Activated CD4-positive, alpha-beta T cell treated with anti-CD3 and anti-CD28 coated beads, Interleukin-2, amount 50 U/mL, for 48 hours (primary cell): ENCODE data around the gene TMEM126A.
"Not testable (repeated sequence)": the region's sequence is repeated elsewhere in the genome, so short reads cannot be mapped to it uniquely, and the experiment has no call there.

Experiments
- DNase-seq, 2 experiments: peaks; one replicate each; pipeline ENCODE4 v3.0.0-alpha.2; 2020

The TMEM126A gene

DNA sequence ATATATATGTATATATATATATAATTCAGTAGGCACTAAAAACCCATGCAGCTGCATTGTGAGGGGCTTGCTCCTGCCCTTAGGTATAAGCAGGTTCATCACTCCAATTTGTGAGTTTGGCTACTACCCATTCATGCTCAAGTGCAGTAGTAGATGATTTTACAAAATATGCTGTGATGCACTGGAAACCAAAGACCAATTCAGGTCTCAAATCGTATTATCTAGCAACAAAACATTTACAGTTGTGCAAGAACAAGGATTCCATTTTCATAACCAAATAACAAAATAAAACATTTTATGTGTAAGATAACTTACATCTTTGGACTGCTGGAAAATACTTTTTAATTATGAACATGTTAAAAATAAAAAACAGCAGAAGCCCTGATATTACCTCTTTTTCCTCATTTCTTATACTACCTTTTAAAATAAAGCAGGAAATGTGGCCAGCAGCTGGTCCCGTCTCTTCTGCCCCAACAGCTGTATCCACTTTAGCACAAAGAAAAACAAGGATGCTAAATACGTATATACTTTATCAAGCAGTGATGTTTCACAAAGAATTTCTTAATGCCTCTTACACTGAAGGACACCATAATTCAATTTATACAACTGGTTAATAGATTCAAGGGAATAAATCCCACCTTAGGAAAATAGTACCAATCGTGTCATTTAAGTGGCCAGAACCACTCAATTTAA lies 14.4 kb downstream of the TMEM126A start:
- DNase-seq, result no peak

DNA sequence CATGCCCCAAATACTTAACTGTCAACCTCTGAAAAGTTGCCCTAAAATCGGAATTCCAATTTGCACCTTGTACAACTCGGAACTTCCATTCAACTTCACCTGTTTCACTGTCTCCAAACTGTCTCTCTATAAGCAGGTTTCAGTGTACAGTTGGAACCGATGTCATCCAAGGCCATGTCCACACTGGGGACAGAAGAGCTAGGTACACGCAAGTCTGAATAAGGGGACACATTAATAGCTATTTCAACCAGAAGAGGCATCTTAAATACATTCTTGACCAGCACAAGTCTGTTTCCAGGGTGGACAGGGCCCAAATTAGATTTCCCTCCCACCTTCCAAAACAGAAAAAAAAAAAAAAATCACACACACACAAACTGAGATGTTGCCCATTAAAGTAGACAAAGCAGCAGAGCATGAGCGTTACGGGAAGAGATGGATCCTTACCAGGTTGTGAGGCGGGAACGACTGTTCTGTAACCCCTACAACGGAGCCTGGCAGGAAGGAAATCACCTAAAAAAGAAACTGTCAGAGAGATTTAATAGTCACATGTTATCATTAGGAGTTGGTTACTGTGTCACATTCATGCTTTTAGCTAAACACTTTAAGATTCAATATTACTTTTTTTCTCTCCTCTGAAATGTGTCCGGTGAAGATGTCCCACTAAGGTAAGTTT lies 15.4 kb downstream of the TMEM126A start:
- DNase-seq, result no peak

DNA sequence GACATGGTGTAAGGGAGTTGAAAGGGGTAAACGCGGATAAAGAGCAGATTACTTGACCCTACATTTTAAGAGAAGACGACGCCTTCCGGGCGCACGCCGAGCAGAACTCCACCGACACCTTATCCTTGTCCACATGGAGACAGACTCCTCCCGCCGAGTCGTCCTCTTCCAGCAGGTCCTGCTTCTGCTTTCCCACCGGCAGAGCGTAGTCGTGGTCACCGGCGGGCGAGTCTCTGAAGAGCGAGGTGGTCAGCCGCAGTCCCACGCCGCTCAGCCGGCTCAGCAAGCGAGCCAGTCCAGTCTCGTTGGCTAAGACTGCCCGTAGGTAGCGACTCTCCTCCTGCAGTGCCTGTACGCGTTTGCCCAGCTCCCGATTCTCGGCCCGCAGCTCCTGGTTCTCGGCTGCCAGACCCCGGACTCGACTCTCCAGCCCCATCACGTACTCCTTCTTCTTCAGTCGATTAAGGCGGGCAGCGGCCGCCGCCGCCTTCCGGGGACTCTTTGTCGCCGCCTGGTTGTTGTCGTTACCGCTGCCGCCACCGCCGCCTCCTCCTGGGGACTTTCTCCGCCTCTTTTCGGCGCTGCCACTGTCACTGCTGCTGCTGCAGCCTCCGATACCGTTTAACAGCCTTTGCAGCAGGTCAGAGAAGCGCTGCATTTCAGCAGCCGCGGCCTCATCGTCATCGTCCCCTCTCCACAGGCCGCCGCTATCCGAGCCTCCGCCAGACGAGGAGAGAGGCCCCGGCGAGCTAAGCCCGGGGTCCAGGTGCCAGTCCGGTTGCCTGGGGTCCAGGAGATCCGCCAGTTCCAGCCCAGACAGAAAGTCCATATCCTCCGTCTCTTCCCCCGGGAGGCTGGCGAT lies 16.2 kb downstream of the TMEM126A start:
- peak; percentile 85 to 87 for DNase-seq

DNA sequence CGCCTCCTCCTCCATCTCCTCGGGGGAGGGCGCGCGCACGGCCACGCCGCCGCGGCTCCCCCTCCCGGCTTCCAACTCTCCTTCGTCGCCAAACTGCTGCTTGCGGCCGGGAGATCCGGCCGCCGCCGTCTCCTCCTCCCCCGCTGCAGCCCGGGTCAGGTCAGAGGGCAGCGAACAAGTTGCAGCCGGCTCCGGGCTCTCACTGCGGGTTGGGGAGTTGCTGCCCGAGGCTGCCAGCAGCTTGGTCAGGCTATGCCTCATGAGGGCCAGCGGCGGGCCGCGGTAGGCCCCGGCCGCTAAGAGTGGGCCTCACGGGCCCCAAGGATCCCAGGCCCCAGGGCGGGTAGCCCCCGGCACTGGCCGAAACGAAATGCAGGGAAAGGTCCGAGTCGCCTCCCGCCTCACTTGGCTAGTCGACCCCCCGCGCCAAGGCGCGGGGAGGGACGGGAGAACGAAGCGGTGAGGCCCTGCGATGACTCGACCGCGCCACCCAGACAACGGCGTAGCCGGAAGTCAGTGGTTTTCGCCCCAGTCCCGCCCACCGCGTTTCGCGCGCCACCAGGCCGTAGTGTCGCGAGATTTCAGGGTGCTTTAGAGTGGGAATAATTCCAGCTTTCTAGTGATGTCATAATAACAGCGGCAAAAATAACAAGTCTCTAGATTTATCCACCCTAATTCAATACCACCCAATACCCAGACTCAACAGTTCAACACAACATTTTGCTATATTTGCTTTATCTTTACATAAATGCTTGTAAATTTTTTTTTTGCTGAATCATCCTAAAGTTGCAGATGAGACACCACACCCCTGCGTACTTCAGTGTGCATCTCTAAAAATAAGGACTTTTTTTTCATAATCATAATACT lies 17.1 kb downstream of the TMEM126A start, which contains the start of gene CREBZF:
Gene CREBZF (minus strand): TSS at position 515 of the 867 bp plus-strand sequence. CDS start 254 bp downstream, at position 261.
- DNase-seq, result peak; percentile 94 to 97

DNA sequence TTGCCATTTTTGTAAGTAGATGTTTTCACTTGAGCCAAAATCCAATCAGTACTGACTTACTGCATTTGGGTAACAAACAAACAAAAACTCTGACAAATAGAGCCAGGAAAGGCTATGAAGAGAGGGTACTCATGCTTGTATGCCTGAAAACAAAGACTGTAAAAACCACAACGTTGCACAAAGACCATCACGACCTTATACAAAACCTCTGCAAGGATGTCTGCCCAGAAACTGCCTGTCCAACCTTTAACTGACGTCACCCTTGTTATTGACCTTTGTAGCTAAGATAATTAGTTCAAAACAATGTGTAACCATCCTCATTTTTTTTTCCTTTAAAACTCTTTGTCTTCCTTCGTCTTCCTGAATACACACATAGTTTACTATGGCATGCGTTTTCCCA lies 18.0 kb downstream of the TMEM126A start:
- DNase-seq, result no peak

DNA sequence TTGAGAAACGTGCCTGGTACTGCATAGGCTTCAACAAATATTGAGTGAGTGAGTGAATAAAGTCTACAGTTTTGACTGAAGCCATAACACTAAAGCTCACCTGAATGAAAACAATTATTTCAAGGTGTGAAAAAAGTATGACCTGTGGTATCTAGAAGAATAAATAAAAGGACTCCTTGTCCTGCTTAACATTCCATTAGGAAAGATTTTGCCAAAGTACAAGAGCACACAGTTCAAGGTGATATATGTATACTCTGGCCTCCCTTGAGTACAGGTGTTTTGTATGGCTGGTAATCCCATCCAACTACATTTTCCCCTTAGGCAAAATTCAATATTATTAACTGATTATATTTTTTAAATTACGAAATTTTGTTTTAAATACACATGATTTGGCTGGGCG lies 18.9 kb downstream of the TMEM126A start:
- DNase-seq, result no peak

DNA sequence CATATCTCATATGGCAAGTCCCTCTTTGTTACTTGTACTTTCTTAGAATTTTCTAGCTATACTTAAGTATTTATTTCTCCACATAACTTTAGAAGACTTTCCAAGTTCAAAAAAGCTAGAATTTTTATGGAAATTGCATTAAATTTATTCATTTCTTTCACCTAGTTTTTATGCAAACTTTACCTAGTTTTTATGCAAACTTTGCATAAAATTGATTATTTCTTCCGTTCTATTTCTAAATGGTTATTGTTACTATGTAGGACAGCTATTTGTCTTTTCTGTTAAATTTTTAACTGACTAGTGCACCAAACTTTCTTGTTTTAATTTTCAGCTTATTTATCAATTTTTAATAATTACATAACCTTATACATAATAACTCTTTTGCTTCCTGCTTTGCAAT lies 20.4 kb downstream of the TMEM126A start:
- no peak for DNase-seq

- DNase-seq, result not testable (repeated sequence)
Measured at GRCh38 chr11:85670949-85671663, 23.3 kb downstream of the TMEM126A start.

DNA sequence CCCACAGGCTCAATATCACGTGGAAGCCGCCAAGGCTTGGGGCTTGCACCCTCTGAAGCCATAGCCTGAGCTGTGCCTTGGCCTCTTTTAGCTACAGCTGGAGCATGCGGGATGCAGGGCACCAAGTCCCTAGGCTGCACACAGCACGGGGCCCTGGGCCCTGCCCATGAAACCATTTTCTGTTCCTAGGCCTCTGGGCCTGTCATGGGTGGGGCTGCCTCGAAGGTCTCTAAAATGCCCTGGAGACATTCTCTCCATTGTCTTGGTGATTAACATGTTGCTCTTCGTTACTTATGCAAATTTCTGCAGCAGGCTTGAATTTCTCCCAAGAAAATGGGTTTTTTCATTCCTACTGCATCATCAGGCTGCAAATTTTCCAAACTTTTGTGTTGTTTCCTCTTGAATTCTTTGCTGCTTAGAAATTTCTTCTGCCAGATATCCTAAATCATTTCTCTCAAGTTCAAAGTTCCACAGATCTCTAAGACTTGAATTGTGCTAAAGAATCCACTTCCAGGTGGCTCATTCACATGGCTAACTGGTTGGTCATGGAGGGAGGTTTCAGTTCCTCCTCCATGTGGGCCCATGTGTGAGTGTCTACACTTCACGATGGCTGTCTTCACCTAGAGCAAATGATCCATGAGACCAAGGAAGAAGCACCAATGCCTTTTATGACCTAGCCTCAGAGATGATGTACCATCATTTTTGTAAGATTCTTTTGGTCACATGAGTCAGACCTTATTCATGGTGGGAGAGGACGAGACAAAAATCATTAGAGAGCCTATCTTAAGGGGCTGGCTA lies 24.5 kb downstream of the TMEM126A start:
- DNase-seq, result no peak

DNA sequence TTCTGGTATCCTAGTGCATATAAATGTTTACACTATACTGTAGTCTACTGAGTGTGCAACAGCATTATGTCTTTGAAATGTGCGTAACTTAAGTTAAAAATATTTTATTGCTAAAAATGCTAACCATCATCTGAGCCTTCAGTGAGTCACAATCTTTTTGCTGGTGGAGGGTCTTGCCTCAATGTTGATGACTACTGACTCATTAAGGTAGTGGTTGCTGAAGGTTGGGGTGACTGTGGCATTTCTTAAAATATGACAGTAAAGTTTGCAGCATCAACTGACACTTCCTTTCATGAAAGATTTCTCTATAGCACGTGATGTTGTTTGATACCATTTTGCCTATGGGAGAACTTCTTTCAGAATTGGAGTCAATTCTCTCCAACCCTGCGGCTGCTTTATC lies 25.6 kb downstream of the TMEM126A start:
- no peak for DNase-seq

- DNase-seq, result no peak
Measured at GRCh38 chr11:85679576-85679975, 31.8 kb downstream of the TMEM126A start.

DNA sequence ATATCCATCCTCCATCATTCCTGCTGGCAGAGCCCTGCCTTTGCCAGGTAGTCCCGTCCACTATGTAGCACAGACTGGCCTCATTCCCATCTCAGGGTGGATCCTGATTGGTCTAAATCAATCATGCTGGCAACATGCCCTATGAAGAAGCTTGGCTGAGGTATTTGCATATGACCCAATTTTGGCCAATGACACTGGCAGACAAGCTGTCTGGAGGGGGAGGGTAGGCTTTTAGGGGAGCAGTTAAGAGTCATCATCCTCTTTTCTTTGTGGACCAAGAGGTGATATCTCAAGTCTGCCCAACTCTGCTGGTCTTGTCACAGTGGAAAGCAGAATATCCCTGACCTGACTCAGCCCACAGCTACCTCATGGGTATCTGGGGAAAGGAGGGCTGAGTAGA lies 33.1 kb downstream of the TMEM126A start:
- DNase-seq, result no peak

DNA sequence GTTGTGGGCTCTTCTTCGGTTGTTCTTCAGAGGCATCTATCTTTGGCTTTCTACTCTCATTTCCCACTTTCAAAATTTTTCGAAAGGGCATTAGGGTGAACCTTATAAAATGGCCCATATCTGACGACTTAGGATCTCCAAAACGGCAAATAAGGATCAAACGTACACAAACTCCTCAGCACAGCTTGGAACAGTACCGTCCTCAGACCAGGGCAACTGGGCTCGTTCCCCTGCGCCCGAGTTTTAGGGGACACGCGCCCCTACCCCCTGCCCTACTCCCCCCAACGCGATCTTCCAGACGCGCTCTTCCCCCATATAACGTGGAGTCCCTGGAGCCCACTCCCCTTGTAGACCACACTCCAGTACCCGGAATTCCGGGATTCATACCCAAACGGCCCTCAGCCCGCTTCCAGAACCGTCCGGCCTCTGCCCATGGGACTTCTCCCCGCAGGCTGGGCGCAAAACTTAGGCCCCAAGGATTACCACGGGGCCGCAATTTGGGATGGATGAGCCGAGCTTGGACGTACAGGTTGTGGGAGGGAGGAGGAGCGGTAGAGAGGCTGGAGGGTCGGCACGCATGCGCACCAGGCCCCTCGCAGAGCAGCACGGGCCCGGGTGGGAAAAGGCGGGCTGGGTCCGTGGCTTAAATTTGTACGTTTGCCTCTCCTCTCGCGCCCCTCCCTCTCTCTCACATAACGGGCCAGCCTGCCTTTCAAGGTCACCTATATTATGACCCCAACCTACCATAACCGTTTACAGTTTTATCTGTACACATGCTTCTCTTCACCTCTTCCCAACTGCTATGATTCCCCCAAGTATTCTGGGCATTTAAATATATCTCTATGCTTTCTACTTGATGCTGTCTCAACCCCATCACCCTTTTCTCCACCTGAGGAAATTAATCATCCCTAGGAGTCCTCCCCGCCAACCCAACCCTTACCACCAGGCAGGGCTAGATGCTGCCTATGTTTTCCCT lies 34.9 kb downstream of the TMEM126A start:
- peak; percentile 70 to 73 for DNase-seq

- DNase-seq, result no peak
Measured at GRCh38 chr11:85685125-85685819, 37.5 kb downstream of the TMEM126A start.

- no peak for DNase-seq
Measured at GRCh38 chr11:85685820-85686459, 38.2 kb downstream of the TMEM126A start, which contains the start of gene CCDC89. Gene CCDC89, minus strand, starts transcription at chr11:85686195. Its CDS starts 65 bp downstream, at chr11:85686130.

DNA sequence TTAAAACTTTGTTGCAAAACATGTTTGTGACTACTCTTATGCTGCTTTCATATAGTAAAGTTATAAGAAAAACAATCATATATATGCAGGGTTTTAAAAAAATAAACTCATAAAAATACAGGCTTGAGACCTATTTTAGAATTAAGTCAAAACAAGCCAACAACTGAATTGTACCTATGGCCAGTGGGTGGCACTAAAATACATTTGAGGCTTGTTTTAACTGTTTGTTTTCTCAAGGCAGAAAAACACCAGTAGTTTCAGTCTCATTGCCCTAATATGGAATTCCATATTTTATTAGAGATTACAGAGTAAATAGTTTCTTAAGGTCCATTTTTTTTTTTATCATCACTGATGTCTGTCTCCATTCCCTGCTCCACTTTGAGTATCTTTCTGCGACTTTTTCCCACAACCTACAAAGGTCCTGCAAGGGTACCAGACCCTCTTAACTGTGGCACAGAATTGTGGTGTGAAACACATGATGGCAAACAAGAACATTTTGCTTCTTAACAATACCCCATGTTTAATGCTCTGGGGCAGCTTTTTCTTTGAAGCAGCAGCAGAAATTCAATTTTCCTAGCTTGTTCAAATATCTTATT lies 46.7 kb downstream of the TMEM126A start:
- no peak for DNase-seq

GRCh38 chr11:85695546-85695945 lies 47.8 kb downstream of the TMEM126A start:
- DNase-seq, result no peak

- no peak for DNase-seq
Measured at GRCh38 chr11:85697747-85698146, 50.0 kb downstream of the TMEM126A start.
